Measurements from ENCODE around the gene SMARCA5. TPM values are rescaled to one million over a fixed set of nuclear protein-coding genes. Genes with fewer than 3 reads are reported as not detected.

The SMARCA5 gene, protein sequence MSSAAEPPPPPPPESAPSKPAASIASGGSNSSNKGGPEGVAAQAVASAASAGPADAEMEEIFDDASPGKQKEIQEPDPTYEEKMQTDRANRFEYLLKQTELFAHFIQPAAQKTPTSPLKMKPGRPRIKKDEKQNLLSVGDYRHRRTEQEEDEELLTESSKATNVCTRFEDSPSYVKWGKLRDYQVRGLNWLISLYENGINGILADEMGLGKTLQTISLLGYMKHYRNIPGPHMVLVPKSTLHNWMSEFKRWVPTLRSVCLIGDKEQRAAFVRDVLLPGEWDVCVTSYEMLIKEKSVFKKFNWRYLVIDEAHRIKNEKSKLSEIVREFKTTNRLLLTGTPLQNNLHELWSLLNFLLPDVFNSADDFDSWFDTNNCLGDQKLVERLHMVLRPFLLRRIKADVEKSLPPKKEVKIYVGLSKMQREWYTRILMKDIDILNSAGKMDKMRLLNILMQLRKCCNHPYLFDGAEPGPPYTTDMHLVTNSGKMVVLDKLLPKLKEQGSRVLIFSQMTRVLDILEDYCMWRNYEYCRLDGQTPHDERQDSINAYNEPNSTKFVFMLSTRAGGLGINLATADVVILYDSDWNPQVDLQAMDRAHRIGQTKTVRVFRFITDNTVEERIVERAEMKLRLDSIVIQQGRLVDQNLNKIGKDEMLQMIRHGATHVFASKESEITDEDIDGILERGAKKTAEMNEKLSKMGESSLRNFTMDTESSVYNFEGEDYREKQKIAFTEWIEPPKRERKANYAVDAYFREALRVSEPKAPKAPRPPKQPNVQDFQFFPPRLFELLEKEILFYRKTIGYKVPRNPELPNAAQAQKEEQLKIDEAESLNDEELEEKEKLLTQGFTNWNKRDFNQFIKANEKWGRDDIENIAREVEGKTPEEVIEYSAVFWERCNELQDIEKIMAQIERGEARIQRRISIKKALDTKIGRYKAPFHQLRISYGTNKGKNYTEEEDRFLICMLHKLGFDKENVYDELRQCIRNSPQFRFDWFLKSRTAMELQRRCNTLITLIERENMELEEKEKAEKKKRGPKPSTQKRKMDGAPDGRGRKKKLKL
- polyA plus RNA-seq: 10 to 100 TPM; 10.6 to 16.0 (median 14.0) TPM

DNA sequence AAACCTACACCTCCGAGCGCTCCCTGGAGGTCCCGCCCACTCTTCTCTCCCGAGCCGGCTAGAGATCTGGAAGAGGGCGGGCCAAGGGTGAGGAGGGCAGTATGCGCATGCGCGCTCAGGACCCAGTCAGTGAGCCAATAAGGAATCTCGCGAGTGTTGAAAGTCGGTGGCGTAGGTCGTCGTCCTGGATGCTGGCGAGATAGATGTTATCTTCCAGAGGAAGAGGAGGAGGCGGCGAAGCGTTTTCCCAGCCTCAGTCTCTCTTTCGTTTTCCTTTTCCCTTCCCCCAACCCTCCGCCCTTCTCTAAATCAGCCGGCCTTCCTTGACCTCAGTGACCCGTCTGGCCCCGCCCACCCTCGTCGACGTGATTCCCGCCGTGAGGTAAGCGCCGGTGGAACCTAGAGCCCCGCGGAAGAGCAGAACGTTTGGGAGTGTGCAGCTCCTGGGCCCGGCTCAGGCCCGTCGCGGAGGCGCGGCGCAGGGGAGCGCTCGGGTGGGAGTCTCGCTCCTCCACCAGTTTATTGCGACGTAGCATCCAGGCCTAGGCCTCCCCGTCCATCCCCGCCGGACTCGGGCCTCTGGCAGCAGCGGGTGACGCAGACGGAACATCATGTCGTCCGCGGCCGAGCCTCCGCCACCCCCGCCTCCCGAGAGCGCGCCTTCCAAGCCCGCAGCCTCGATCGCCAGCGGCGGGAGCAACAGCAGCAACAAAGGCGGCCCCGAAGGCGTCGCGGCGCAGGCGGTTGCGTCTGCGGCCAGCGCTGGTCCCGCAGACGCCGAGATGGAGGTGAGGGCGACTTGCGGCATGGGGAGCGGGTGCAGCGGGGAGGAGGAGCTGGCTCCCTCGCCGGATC, at the start of gene SMARCA5:
TSS of gene SMARCA5 (plus strand) at position 389 of the 855 bp plus-strand sequence. CDS start at position 612, 223 bp downstream.
- H3K27ac ChIP-seq (ENCODE audit: low read depth, low read length): peak within 1 kb of the TSS; percentile 89
- 0 to 1% (median 0%) methylated on average over 85 to 86 of the region's 86 CpGs for WGBS, 3 donors

DNA sequence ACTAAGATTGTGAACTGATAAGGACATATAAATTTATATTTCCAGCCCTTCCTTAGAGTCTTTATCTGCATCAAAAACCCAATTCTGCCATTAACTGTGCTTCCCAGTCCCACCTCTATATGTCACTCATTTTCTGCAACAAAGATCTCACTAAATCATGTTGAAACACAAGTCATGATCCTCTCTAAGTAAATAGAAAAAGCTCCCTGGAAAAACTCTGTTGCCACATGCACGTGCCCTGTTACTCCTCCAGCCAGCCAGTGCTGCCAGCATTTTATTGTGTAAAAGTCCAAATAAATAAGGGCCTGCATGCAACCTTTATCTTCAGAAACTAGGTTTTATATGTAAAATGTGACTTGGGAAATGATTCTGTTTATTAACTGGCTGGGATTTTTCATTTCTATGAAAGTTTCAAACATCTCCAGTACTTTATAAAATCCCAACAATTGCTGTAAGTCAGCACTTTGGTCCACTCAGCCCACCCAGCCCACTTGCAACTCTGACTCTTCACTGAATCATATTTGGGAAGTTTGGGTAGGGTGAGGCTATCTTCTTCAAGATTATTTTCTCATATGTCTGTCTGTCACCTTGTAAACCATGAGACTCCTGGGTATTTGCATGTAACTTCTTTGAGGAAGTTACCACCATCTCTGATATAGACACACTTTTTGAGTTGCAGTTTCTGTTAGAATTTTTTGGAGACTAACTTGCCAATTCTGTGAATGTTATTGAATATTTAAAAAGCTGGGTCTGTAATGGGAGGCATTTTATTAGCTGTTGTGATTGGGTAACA, 40.0 kb upstream of the SMARCA5 start:
- no peak overlapping the region for H3K27ac ChIP-seq (ENCODE audit: low read depth, low read length)
- 62 to 77% (median 76%) methylated on average over 1 of the region's 1 CpG for WGBS, 3 donors

DNA sequence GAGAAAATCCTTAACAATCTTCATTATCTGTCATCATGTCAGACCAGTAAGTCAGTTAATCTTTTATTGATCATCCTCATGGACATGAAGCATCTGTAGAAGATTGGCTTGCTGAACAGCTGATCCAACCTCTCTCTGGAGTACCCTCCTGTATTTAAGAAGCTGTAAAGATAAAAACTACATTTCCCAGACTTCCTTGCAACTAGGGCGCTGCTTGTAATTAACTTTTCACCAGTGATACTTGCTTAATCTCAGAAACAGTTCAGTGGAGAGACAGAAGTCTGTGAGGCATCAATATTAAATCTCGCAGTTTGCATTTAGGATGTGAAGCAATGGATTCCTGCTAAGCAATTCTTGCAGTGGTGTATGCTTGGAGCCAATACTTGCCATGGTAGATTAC, 36.0 kb upstream of the SMARCA5 start:
- WGBS, 3 donors: 83 to 90% (median 85%) methylated on average over 2 of the region's 2 CpGs

DNA sequence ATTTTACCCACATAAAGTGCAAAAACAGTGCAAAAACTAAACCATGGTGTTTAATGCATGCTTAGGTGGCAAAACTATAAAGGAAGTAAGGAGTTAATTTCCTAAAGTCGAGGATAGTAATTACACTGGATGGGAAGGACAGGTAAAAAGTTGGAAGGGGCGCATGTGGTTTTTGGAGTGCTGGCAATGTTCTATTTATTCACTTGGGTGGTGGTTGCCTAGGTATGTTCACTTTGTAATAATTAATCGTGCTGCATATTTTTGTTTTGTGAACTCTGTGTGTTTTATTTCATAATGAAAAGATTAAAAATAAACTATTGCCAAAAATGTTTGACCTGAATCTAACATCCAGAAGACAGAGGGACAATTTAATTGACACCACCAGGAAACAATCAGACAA, 32.1 kb upstream of the SMARCA5 start:
- WGBS, 3 donors: 37 to 67% (median 60%) methylated on average over 3 of the region's 3 CpGs
- H3K27ac ChIP-seq (ENCODE audit: low read depth, low read length): no peak overlapping the region

More for the DNA sequence above, 36.0 kb upstream of the SMARCA5 start:
- H3K27ac ChIP-seq (ENCODE audit: low read depth, low read length): no peak overlapping the region

DNA sequence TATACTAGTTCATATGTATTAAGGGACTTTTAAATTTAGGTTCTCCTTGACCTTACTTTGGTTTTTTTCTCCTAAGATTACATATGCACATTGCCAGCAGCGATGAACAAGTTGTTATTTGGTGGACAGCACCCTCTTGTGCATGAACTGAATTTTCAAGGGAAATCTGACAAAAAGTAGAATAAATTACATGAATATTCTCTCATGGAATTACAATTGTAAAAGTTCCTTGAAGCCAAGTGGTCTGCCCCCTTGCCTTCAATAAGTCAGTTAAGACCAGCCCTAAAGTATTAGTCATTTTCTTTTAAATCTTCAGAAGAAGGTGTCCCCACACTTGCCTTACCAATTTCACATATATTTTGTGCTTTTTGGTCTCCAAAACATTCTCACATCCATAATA, 30.7 kb upstream of the SMARCA5 start:
- H3K27ac ChIP-seq (ENCODE audit: low read depth, low read length): no peak overlapping the region
- 0 to 3% (median 2%) methylated on average over 1 of the region's 1 CpG for WGBS, 3 donors

DNA sequence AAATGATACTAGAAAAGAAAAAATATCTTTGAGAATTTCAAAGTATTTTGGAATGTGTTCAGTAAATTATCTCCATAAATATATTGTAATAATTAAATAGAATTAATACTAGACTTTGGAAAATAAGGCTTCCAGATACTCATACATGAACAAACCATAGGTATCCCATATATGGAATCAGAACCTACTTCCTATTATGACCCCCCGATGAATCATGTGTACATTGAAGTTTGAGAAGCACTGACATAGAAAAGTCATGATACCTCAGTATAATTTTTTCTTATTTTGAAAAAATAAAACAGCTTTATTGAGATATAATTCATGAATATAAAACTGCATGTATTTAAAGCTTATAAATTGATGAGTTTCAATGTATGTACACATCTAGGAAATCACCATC, 27.2 kb upstream of the SMARCA5 start:
- no peak overlapping the region for H3K27ac ChIP-seq (ENCODE audit: low read depth, low read length)
- WGBS, 3 donors: 88 to 94% (median 91%) methylated on average over 1 of the region's 1 CpG

DNA sequence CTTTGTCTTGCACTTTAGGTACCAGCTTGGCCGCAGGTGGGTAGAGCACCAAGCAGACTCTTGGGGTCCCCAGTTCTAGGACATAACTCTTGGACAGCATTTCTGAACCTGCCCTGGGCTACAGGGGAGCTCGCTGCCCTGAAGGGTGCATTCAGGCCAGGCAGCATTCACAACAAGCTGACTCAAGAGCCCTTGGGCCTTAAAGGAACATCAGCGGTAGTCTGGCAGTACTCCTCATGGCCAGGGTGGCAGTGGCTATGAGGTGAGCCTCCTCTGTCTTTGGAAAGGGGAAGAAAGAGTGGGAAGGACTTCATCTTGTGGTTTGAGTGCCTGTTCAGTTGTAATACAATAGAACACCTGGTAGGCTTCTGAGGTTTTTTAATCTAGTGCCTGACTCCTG, 24.8 kb upstream of the SMARCA5 start:
- WGBS, 3 donors: 92 to 95% (median 95%) methylated on average over 3 of the region's 3 CpGs

DNA sequence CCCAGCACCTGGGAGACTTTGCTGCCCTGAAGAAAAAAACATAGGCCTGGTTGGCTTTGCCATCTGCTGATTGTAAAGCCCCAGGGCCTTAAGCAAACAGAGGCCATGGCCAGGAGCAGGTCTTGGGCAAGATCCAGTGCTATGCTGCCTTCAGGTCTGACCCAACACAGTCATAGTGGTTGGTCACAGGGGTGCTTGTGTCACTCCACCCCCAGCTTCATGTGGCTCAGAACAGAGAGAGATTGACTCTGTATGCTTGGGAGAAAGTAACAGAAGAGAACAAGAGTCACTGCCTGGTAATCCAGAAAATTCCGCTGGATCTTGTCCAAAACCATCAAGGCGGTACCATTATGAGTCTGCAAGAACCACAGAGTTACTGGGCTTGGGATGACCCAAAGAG, 24.4 kb upstream of the SMARCA5 start:
- no peak overlapping the region for H3K27ac ChIP-seq (ENCODE audit: low read depth, low read length)
- 94 to 100% (median 96%) methylated on average over 2 of the region's 2 CpGs for WGBS, 3 donors

More for the DNA sequence above, 24.8 kb upstream of the SMARCA5 start:
- no peak overlapping the region for H3K27ac ChIP-seq (ENCODE audit: low read depth, low read length)

DNA sequence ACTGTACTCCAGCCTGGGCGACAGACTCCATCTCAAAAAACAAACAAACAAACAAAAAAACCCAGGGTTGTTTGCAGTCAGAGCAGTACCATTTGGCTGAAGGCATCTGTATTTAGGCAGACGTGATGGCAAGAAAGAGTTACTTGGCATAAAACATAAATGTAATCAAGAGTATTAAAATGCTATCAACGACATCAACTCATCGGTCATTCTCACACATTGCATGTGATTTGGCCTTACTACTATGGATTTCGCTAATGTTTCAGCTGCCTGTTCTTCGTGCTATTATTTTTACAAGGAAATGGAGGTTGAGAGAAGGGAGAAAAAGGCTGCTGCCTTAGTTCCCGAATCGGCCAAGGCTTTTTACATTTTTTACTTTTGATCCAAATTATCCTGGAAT, 15.5 kb upstream of the SMARCA5 start:
- no peak overlapping the region for H3K27ac ChIP-seq (ENCODE audit: low read depth, low read length)
- 77 to 89% (median 86%) methylated on average over 8 of the region's 8 CpGs for WGBS, 3 donors

DNA sequence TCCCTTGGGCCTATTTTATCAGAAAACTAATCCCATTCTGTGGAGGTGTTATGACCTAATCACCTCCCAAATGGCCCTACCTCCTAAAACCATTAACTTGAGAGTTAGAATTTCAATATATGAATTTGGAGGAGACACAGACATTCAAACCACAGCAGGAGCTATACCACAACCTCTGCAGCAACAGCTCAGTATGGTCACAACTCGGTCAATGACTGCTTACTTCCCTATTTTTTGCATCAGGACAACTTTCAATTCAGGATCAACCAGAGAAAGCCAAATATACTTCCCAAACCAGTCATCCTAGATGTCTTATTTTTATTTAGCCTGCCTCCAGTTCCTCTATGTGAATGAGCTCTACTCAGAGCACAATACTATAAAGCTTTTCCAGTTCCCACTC, 11.3 kb upstream of the SMARCA5 start:
- no peak overlapping the region for H3K27ac ChIP-seq (ENCODE audit: low read depth, low read length)
- WGBS, 3 donors: 46 to 100% (median 73%) methylated on average over 1 of the region's 1 CpG

DNA sequence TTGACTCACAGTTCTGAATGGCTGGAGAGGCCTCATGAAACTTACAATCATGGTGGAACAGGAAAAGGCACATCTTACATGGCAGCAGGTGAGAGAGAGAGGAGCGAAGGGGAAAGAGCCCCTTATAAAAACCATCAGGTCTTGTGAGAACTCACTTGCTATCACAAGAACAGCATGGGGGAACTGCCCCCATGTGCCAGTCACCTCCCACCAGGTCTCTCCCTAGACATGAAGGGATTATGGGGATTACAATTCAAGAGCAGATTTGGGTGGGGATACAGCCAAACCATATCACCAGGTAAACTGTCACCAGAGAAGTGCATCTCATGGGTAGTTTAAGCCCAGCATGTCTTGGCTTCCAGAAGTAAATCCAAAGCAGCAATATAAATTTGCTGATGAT, 7.5 kb upstream of the SMARCA5 start:
- WGBS, 3 donors: 94 to 100% (median 97%) methylated on average over 1 of the region's 1 CpG
- H3K27ac ChIP-seq (ENCODE audit: low read depth, low read length): no peak overlapping the region

DNA sequence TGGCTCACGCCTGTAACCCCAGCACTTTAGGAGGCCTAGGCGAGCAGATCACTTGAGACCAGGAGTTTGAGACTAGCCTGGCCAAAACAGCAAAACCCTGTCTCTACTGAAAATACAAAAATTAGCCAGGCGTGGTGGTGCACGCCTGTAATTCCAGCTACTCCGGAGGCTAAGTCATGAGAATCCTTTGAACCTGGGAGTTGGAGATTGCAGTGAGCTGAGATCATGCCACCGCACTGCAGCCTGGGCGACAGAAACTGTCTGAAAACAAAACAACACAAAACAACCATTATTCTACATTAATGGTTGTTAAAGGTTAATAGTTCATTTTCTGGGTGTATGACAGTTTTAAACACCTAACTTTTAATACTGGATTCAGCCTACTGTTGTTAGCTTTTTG, 1.6 kb upstream of the SMARCA5 start:
- 94 to 97% (median 96%) methylated on average over 7 of the region's 7 CpGs for WGBS, 3 donors
- H3K27ac ChIP-seq (ENCODE audit: low read depth, low read length): no peak overlapping the region

DNA sequence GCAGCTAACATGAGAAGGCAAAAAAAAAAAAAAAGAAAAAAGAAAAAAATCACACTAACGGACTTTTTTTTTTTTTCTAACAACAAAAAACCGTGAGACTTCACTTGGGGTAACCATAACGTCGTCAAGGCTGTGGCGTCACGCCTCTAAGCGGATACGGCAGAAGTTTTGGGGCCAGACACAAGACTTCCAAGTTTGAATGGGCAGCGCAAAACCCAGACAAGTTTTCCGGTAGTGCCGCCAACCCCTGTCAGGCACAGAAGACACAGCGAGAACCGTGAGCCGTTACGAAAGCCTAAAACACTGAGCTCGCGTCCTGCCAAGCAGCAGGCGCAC, 556 bp upstream of the SMARCA5 start:
- 0 to 1% (median 0%) methylated on average over 18 of the region's 18 CpGs for WGBS, 3 donors

DNA sequence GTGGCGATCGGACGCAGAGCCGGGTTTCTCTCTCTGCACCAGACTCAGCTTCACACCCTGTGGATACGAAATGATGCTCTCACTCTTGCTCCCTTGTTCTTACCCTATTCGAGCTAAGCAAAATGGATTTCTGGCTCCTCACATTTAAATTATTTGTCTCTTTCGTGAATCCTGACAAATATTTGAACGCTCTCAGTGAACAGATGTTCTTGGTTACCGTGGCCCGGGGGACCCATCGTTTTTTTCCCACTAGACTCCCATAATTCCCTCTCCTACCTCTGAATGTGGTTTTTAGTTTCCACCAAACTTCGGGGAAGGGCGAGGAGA, 630 bp downstream of the SMARCA5 start:
- H3K27ac ChIP-seq (ENCODE audit: low read depth, low read length): peak overlapping the region; percentile 89
- 0 to 1% (median 0%) methylated on average over 13 of the region's 13 CpGs for WGBS, 3 donors

More for the DNA sequence above, 556 bp upstream of the SMARCA5 start:
- peak overlapping the region; percentile 89 for H3K27ac ChIP-seq (ENCODE audit: low read depth, low read length)

DNA sequence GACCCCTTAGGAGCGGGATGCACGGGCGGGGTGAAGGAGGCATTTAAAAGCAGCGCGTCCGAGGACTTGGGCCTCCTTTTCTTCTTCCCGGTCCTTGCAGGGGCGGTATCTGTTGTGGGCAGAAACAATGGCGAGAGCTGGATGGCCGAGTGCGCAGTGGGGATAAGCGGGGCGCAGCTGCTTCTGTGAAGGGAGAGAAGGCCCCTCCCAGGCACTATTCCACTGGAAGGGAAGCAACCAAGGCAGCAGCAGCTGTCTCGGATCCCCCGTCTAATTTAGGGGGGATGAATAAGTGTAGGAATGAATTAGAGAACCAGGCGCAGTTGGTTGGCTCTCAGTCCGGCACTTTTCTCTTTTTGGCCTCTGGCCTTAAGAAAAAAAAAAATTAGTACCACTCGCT, 995 bp downstream of the SMARCA5 start:
- WGBS, 3 donors: 0% methylated on average over 18 of the region's 18 CpGs
- H3K27ac ChIP-seq (ENCODE audit: low read depth, low read length): peak overlapping the region; percentile 89

DNA sequence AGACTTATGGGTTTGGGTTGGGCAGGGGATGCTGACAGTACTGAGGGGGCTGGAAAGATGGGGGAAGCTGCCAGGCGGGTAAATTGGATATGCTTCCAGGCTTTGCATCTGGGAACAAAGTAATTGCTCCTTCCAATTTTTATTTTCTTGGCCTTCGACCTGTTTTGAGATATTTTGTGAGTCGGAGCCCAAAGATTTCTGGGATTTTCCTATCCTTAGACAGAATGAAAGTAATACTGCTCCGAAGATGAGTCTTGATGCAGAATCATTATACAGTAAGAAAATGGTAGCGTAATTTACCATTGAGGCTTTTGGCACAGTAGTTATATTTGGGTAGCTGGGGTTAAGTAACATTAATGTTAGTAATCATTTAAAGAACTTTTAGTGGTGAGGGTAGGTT, 1.4 kb downstream of the SMARCA5 start:
- 13 to 25% (median 21%) methylated on average over 5 of the region's 5 CpGs for WGBS, 3 donors

DNA sequence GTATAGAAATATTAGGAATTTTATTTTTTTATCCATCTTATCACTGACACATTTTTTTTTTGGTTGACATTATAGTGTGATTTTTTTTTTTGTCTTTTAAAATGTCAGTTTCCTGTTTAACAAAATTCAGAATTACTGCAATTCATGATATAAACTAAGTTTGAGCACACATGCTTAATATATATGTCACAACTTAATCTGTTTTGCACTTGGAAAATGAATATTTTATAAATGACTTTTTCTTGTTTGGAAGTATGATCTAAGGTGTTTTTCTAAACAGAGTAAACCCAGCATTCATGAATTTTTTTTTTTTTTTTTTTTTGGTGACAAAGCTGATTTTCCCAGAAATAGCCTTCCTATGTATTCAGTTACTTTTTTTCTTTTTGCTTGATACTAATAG, 2.4 kb downstream of the SMARCA5 start:
- H3K27ac ChIP-seq (ENCODE audit: low read depth, low read length): no peak overlapping the region

More for the DNA sequence above, 1.4 kb downstream of the SMARCA5 start:
- H3K27ac ChIP-seq (ENCODE audit: low read depth, low read length): no peak overlapping the region

DNA sequence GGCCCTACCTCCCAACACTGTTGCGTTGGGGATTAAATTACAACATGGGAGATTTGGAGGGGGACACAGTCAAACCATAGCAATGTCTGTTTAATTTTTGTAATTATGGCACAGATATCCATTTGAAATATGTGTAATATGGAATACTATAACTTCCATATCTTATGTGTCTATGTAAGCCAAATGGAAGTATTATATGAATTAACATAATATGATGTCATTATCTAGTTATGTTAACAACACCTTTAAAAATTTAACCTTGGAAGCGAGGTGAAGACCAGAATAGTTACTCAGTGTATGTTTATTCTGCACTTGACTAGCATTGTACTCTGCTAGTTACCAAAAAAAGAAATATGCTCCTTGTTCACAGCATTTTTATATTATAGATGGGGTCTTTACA, 4.3 kb downstream of the SMARCA5 start:
- no peak overlapping the region for H3K27ac ChIP-seq (ENCODE audit: low read depth, low read length)
- 66 to 94% (median 94%) methylated on average over 2 of the region's 2 CpGs for WGBS, 3 donors
